HG02885 (cell line): ENCODE measurements around the gene RGS19.

Experiments
- ATAC-seq: cut with Tn5 transposase; IDR thresholded peaks from one replicate; pipeline ENCODE4 v1.9.1; 2021; ENCODE audit warnings: mild to moderate bottlenecking; ENCODE audit not compliant: unreplicated experiment, poor library complexity

RGS19 gene

DNA sequence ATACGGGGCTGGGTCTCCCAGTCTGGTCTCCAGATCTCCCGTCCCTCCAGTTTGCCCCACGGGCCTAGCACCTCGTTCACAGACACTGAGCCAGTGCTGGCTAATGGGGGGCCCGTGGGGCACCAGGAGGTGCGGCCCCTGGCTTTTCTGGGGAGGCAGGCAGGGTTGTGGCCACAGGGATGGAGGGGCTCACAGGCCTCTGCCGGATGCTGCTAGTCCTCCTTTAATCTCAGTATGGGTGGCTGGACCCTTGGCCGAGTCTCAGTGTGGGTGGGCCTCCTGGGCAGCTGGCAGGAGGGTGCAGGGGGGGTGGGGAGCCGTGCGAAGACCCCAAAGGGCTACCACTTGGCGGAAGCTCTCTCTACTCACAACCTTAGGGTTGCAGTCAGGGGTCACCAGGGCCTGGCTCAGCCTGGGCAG lies 28.3 kb downstream of the RGS19 start:
- ATAC-seq: no peak

DNA sequence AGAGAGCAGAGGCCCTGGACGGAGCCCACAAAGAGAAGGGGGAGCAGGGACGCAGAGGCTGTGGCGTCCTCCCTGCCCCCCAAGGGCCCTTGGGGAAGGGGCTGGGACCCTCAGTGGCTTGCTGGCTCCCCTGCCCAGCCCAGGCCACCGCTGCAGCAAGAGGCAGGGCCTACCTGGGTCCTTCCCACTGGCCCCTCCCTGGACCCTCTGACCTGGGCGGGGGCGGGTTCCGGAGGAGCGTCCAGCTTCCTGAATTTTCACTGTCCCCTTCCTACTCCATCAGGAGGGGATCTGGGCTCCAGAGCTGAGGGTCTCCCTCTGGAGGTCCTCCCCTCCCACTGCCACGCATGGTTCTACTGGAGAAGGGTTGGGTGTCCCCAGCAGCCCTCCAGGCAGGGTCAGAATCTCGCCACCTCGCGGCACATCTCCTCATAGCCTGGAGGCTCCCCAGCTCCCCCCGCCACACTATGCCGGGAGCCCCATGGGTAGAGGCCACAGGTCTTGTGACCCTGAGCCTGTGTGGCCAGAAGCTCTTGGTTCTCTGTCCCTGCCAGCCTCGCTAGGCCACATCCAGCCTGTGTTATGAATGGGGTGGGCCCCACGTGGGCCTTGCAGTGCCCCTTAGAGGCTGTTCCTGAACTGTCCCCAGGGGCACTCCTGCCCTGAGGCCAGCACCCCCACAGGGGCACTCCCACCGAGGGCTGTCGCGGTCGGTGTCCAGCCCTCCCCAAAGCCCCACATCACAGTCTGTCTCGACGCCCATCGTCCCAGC lies 28.9 kb downstream of the RGS19 start:
- no peak for ATAC-seq

DNA sequence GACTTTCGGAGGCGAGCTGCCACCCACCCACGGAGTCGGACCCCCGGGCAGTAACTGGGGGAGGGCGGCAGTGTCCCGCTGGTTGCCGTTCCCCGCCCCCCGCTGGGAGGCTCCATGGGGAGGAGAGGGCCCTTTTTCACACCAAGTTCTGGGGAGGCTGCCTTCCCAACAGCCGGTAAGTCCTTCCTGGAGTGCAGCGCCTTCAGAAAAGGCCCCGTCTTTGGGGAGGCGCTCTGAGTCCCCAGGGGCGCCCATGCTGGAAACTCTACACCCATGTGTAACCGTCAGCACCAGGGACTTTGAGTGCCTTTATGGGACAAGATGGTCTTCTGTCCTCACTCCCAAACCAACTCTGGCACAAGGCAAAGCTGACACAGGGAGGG lies 29.4 kb downstream of the RGS19 start:
- no peak for ATAC-seq

DNA sequence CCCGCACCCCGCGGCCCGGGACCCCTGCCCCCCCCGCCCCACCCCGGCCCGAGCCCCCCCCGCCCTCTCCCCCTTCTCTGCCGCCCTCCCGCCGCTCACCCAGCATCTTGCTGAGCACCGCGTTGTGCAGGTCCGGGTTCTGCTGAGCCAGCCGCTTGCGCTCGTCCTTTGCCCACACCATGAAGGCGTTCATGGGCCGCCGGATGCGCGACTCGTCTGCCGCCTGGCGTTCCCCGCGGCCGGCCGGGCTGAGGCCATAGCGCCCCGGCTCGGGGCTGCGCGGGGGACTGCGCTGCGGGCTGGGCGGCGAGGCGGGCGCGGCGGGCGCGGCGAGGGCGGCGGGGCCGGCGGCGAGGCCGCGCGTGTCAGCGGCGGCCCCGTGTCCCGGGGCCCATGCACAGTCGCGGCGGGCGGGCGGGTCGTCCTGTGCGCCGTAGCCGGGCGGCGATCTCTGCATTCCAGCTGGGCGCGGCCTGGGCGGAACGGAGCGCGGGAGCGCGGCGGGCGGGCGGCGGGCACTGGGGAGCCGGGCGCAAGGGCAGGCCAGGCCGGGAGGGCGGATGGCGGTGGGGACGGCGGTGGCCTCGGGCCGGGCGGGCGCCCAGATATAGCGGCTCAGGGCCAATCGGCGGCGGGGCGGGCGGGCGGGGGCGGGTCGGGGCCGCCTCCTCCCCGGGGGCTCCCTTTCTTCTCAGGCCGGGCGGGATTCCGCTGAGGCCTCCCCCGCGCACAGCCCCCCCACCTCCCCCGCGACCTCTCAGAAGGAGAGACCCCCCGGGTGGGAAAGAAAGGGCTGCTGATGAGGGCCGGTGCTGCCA lies 30.0 kb downstream of the RGS19 start, which contains the start of gene SOX18:
Gene SOX18 (minus strand): TSS at position 580 of the 818 bp plus-strand sequence. CDS start 123 bp downstream, at position 457.
- no peak for ATAC-seq

DNA sequence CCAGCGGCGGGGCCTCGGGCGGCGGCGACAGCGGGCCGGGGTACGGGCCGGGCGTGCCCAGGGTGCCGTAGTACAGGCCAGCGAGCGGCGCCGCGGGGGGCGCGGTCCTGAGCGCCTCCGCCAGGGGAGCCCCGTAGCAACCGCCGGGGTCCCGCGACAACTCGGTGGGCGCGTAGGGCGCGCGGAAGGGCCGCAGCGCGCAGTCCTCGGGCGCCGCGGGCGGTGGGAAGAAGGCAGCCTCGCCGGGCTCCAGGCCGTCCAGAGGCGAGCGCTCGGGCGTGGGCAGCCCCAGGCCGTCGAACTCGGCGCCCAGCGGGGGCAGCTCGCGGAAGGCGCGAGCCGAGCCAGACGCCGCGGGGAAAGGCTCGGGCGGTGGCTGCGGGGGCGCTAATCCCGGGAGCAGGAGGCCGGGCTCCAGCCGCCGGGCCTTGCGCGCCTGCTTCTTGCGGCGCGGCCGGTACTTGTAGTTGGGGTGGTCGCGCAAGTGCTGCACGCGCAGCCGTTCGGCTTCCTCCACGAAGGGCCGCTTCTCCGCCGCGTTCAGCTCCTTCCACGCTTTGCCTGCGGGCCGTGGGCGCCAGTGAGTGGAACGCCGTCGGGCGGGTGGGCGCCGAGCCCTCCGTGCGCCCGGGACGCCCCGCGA lies 30.8 kb downstream of the RGS19 start:
- no peak for ATAC-seq

DNA sequence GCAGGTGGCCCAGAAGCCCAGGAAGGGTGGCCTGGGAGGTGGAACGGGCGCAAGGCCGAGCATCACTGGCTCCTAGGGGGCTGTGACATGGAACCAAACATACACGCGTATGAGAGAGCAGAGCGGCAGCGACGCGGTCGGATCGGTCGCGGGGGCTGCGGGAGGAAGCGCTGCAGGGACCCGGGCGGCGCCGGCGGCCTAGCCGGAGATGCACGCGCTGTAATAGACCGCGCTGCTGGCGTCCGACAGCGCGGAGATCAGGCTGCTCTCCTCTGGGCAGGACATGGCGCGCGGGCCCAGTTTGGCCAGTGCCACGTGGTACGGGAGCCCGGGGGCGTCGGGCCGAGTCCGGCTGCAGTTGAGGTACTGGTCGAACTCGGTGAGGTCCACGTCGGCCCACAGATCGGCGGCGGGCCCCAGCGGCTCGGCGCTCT lies 31.3 kb downstream of the RGS19 start:
- ATAC-seq: no peak

DNA sequence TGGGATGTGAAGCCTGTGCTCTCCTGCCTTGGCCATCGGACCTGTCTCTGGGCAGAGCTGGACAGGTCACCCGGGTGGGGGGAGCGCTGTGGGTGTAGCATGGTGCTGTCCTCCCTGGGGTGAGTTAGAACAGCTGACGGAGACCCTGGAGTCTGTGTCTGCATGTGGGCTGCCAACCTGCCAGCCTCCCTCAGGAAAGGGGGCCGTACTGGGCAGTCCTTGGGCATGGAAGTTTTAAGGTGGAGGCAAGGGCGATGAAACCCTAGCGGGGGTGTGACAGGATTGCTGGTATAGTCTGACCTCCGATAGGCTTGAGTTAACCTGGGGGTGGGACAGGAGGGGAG lies 32.3 kb downstream of the RGS19 start:
- ATAC-seq: no peak

DNA sequence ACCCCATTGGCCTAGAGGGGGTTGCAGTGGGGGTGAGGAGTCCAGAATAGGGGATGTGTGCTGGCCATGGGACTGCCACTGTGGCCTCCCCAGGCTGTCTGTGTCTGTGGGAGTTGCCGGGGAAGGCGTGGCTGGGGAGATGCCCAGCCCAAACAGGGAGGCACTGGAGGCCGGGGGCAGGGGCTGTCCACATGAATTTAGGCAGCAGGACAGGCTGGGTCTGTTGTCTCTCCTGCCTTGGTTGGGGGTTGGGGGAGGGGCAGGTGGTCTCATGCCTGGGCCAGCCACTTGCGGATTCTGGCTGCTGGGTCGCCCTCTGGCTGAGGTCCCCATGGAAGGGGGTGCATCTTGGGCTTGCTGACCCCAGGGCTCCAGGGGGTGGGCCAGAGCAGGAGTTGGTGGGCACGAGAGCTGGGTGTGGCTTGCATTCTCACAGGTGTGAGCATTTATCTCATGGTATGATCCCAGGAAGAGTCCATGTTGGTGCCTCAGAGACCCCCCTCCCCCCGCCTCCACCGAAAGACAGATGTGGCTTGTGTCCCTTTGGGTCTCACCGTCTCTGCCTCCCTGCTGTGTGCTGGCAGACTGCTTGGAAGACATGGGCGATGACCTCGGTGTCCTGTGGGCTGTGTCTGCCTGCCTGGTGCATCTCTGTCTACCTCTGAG lies 33.8 kb downstream of the RGS19 start:
- no peak for ATAC-seq

DNA sequence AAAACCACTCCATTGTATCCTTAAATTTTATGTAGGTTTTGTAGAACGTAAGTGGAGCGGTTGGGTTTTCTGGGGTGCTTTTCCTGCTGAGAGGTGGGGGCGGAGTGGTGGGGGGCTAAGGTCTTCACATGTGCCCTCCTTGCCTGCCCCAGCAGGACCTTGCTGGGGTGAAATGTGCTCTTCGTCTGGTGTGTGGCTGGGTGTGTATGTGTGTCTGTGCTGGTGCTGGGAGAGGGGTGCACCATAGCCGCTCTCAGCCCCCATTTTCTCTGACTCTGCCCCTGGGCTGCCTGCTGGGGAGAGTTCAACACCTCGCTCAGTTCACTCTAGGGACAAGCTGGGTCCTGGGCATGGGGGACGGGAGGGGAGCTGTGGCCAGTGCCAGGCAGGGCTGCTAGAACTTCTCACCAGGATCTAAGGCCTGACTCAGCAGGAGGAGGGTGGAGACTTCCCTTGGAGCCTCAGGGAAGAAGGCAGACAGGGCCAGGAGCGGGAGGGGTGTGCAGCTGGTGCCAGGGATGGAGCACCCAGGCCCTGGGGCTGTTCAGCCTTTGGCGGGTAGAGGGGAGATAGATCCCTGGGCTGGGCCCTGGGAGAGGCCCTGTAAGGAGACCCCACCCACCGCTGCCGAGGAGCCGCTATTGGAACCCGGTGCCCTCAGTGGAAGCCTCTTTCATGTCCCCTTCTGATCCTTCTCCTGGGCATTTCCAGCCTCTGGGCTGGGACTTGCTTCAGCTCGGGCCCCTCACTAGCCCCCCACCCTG lies 34.7 kb downstream of the RGS19 start:
- ATAC-seq: no peak

DNA sequence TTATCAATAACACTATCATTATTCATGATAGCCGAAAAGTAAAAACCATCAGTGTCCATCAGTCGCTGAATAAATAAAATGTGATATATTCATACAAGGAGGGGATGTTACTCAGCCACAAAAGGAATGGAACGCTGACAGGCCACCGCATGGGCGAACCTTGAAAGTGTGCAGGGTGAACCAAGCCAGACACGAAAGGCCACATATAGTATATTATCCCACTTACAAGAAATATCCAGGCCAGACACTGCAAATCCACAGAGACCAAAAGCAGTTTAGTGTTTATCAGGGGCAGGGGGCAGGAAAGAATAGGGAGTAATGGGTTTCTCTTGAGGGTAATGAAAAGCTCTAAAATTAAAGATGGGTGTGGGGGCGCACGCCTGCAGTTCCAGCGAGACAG lies 35.5 kb downstream of the RGS19 start:
- ATAC-seq: no peak

DNA sequence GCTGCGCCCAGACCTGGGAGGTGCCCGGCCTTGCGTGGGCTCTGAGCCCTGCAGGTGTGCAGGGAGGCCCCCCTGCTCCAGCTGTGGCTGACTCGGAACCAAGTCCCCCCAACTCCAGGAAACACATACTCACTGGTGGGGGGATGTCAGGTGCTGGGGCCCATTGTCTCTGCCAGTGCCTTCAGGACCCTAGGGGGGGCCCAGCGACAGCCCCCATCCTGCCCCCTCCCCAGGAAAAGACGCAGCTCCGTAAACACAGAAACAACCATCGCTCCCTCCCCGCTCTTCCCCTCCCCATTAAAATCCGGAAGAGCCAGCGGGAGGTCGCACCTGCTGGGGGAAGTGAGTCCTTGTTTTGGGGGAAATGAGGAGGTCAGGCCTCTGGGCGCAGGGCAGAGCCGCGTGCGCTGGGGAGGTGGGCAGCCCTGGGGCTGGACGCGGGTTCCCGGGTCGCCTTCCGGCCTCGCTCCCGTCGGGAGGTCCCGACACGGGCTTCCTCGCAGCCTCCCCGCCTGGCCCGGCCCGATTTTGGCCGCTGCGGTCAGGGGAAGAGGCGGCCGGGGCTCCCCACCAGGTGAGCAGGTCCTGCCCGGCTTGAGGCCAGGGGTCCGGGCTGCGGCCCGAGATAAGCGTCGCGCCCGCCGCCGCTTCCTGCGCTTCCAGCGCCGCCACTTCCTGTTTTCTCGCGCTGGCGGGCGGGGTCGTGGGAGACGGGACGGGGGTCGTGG lies 37.1 kb downstream of the RGS19 start:
- ATAC-seq: no peak

DNA sequence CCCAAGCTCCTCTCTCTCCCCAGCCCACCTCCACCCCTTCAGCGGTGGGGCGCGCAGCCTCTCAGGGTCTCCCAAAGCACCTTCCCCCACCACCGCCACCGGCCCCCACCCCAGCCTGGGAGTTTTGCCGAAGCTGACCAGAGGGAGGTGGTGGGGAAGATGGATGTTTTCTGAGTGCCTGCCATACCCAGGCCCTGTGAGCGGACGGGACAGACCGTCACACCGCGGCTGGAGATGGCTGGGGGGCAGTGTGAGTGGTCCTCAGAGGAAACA lies 37.6 kb downstream of the RGS19 start:
- no peak for ATAC-seq

DNA sequence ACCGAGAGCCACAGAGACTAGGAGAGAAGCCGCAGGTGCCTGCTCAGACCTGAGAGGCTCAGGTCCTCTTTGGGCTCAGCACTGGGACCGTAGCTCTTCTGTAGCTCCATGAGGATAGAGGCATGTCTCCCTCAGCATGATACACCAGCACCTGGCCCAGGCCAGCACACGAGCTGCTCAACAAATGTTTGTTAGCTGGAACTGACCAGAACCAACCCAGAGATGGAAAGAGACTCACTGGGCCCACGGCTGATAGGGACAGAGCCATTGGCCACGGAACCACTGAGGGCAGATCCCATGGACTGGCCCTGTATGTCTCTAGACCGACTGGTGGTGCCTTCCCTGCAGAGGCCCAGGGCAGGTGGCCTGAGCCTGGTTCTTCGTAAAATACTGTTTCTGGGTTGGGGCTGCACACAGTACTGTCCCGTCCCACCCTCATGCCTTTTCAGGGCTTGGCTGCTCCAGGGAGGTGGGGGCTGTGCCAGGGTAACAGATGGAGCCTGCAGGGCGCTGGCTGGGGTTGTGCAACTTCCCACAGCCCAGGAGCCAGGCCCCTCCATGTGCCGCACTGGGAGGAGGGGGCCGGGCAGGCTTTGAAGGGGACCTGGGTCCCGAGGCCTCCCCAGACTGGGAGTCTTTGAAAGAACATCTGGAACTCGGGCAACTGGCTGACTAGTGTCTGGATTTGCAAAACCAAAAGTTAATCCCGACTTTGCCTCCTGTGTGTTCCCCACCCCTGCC lies 38.1 kb downstream of the RGS19 start:
- ATAC-seq: no peak

DNA sequence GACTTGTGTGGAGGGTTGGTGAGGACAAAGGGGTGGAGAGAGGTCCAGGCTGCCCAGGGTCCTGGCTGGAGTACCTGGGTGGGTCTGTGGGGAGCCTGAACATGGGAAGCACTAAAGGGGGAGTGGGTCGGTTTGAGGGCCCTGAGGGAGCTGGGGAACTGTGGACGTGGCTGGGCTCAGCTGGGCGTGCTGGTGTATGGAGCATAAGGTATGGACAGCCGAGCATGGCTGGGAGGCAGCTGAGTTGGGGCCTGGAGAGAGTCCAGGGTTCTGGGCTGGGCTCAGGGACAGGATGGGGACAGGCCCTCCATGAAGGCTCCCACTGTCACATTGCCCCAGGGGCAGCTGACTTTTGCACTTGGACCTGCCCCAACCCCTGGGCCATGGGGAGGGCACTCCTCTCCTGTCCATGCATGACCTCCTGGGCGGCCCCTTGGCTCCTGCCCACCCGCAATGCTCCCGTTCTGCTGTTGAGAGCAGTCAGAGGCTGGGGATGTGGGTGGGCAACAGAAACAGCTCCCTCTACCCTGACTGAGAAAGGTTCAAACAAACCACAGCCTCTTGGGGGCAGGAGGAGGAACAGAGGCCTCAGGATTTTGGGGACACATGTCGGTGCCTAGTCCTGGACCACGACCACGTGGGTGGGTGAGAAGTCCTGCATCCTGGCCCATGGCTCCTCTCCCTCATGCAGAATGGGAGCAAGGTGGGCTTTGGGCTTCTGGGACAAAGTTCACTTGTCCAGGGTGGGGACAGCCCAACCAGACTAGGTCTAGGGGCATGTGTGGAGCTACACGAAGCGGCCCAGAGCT lies 38.9 kb downstream of the RGS19 start:
- ATAC-seq: no peak

DNA sequence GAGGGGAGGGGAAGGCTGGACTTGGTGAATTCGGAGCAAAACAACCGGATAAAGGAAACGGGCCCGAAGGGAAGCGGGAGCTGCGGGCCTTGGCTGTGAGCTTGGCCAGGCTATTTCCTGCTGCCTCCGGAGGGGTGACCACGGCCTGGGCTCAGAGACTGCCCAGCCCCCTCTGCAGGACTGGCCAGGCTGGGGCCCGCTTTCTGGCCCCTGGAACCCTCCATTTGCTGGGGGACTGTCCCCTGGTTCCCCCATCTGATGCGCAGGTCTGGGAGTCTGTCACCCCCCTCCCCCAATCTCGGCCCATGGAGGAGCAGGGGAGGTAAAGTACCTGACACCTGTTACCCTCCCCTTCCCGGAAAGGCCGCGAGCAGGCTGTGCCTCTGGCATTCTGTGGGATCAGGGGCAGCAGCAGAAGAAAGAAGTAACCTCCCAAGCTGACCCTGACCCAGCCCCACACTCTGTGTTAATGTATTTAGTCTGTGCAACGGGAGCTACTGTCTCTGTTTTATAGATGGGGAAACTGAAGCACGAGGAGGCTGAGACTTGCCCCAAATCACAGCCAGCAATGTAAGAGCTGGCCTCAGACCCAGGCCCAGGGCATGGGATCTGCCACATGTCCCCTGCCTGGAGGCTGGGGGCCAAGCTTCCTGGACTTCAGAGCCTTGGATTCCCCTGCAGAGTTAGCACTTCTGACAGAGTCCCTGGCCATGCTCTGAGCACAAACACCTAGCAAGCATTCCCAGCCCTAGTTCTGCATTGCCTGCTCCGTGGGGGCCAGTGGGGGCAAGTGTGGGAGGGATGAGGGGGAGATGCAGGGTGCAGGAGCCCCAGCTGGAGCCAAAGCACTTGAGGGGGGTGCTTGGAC lies 39.8 kb downstream of the RGS19 start:
- no peak for ATAC-seq

DNA sequence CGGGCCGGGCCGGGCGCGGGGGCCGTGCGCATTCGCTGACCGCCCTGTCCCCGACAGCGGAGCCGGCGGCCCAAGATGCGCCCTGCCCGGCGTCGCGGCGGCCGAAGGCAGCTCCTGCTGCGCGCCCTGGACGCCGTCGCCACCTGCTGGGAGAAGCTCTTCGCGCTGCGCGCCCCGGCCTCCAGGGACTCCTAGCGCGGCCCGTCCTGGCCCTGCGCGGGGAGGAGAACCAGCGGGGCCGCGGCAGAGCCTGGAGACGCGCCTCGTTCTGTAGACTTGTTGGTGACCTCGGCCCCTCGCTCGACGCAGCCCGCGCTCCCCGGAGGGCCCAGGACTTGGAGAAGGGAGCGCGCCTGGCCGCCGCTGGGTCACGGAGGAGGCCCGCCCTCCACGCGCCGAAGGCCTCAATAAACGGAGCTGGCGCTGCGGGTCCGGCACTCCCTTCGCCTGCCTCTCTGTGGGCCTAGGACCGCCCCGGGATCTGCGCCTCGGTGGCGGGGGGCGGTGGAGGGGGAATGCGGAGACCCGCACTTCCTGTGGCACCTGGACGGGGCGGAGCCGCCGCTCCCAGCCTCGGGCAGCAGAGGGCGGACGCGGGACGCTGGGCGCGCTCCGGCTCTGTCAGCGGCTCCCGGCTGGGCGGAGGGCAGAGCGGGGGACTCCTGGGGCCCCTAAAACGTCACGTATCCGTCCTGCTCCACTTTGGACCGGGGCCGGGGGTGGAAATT lies 40.6 kb downstream of the RGS19 start:
- peak; percentile 56 for ATAC-seq

DNA sequence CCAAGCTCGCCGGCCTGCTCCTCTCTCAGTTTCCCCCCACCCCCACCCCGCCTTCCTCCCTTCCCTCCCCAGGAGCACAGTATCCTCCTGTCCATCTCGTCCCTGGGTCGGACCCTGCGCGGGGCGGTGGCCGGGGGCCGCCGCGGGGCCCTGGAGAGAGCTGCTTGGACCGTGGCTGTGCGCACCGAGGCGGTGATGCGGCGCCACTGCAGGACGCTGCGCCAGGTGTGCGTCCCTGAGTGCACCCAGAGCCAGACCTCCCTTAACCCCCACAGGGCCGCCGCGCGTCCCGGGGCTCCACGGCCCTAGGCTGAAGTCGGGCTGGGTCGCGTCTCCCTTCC lies 41.1 kb downstream of the RGS19 start:
- ATAC-seq: peak; percentile 34
